GM18867 (cell line): ENCODE measurements around the gene ADGRE2.
"Not testable (repeated sequence)": the region's sequence is repeated elsewhere in the genome, so short reads cannot be mapped to it uniquely, and the experiment has no call there.

Source experiments
- ATAC-seq: cut with Tn5 transposase; IDR thresholded peaks from one replicate; pipeline ENCODE4 v1.9.1; 2021; ENCODE audit warnings: mild to moderate bottlenecking, moderate library complexity; ENCODE audit not compliant: unreplicated experiment

The ADGRE2 gene

DNA sequence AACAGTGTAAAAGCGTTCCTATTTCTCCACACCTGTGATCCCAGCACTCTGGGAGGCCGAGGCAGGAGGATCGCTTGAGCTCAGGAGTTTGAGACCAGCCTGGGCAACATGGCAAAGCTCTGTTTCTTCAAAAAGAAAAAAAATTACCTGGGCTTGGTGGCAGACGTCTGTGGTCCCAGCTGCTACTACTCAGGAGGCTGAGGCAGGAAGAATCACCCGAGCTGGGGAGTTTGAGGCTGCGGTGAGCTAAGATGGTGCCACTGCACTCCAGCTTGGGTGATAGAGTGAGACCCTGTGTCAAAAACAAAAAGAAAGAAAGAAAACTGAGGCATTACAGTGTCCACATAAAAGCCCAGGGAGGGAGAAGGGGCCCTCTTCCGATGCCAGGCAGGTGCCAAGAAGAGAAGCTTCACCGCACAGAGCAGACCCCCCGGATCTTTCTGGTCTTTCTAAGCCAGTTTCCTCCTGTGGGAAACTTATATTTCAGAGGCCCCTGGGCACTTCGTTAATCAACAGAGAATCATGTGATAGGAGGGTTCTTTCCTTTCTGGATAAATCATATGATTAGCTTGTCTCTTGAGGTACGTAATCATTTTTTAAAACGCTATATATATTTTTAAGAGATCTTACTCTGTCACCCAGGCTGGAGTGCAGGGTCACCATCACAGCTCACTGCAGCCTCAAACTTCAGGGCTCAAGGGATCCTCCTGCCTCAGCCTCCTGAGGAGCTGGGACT lies at the start of gene ADGRE2:
Gene ADGRE2 (minus strand): TSS at position 451 of the 736 bp plus-strand sequence. CDS start 1,804 bp downstream, outside the sequence.
- not testable (repeated sequence) for ATAC-seq

DNA sequence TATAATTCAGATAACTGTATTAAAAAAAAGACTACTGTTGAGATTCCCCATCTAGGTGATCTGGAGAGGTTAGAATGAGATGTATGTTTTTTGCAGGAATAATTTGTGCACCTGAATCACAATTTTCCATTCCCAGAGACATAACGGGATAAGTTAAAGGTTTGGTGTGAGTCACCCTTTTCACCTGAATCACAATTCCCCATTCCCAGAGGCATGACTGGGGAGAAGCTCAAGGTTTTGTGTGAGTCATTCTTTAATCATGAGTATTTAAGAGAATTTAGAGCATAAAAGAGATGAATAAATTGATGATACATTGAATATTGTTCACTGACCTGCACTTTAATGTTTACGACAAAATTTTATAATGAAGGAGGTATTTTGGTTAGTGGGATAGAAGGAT lies 47.6 kb upstream of the ADGRE2 start:
- ATAC-seq: no peak

DNA sequence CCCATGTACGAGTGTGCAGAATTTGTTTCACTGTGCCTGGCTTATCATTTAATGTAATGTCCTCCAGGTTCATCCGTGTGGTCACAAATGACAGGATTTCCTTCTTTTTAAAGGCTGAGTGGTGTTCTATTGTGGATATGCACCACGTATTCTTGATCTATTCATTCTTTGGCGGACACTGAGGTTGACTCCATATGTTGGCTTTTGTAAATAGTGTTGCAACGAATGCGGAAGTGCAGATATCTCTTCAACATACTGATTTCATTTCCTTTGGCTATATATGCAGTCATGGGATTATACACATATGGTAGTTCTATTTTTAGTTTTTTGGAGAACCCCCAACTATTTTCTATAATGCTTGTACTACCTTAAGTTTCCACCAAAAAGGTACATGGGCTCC lies 43.6 kb upstream of the ADGRE2 start:
- no peak for ATAC-seq

DNA sequence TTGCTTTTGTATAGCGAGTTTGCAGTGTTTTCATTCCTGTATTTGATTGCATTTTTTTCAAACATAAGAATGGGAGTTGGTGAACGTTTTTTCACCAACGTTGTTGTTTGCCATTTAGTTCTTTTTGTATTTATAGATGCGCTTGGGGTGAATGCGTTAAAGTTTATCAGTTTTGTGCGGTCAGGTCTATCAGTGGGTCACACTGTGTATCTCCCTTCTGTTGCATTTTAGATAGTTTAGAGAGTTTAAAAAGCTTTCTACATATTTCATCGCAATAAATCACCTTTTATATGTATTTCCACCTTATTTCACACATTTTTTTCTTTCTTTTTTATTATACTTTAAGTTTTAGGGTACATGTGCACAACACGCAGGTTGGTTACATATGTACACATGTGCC lies 40.2 kb upstream of the ADGRE2 start:
- ATAC-seq: no peak

DNA sequence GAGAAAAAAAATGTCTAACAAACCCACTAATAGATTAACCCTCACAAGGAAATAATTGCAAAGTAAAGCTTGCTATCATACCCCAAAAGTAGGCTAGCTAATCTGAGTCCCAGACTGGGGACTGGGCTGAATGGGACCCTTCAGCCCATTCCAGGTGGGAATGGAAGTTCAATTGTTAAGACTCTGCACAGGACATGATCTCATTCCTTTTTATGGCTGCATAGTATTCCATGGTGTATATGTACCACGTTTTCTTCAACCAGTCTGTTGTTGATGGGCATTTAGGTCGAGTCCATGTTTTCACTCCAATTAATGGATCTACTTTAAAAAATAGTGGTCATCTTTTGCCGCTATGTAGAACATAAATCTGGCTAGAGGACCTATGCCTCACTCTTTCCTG lies 38.7 kb upstream of the ADGRE2 start:
- ATAC-seq: no peak

DNA sequence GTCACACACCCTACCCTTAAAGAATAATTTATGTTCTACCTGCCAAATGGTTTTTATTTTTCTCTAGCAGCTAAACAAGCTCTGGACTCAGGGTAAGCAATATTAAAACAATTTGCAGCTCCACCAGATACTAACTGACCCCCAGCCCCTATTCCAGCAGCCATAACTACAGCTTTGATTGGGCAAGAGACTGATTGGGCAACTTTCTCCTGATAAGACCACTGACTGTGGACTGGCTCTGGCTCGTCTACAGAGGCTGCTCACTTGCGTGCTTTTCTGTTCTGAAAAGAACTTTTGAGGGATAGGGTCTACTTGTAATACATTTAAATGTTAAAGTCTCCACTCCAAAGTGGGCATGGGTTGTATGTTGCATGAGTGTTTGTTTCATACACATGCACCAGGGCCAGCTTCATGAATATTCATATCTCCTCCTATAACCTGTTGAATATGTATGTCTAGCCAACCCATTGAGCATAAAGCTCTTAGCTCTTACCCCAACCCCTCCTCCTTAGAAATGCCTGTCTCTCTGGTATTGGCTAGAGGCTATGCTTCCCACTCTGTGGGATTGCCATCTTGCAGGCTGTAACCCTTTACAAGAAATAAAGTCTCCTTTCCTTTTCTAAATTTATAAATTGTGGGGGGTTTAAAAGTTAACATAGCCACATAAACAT lies 36.8 kb upstream of the ADGRE2 start:
- no peak for ATAC-seq

DNA sequence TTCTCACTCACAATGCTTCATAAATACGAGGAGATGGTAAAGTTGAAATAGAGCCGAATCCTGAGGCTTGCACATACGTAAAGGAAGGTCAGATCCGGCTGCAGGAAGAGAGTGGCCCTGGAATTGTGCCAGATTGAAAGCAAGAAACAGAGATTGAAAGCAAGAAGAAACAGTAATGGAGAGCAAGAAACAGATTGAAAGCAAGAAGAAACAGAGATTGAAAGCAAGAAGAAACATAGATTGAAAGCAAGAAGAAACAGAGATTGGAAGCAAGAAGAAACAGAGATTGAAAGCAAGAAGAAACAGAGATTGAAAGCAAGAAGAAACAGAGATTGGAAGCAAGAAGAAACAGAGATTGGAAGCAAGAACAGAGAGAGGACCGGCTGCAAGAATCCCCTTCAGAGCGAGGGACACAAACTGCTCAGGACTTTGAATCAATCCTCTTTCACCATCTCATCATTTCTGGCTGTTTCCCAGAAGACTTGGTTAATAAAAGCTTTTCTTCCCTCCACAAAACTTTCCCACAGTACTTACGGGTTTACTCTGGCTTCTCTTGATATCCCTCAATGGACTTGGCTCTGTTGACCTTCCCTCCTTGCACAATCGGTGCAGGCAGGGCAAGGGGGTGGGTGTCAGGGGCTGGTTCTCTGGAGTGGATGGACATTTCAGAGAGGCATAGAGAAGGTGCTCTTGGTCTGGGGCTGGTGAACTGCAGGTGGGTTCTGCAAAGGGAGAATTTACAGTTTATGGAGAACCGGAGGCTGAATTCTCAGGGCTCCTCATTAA lies 31.1 kb upstream of the ADGRE2 start:
- ATAC-seq: no peak

DNA sequence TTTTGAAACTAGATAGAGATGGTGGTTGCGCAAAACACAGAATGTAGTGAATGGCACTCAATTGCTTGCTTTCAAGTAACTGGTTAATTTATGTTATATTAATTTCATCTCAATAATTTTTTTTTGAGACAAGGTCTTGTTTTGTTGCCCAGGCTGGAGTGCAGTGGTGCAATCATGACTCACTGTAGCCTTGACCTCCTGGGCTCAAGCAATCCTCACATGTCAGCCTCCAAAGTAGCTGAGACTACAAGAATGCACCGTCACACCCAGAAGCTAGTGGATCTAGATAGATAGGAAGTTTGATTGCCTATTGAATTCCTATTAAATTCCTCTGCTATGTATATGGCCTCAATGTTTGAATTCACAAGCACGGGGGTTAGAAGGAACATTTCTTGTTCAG lies 26.4 kb upstream of the ADGRE2 start:
- ATAC-seq: no peak

DNA sequence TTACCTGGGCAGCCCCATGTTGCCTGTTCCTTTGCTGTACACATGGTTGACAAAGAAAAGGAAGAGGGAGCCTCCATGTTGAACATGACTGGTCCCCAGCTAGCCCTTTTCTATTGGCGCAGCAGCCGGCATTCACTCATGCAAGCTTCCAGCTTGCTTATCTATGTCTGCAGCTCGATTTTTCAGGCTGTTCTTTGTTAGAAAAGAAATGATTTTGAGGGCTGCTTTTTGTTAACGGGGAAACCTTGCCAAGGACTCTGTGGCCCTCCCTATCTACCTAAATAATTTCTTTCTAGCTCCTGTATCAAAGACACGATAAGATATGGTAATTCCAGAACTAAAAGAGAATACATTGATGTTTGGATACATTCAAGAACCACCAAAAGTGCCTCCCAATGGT lies 20.4 kb upstream of the ADGRE2 start:
- ATAC-seq: no peak

DNA sequence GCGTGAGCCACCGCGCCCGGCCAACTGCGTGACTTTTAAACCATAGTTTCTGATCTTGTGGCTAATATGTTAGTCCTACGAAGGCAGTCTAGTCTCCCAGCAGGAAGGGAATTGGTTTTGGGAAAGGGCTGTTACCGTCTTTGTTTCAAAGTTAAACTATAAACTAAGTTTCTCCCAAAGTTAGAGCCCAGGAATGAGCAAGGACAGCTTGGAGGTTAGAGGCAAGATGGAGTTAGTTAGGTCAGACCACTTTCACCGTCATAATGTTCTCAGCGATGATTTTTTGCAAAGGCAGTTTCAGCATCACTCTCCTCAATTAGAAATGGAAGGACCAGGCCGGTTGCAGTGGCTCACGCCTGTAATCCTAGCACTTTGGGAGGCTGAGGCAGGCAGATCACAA lies 17.7 kb upstream of the ADGRE2 start:
- no peak for ATAC-seq

DNA sequence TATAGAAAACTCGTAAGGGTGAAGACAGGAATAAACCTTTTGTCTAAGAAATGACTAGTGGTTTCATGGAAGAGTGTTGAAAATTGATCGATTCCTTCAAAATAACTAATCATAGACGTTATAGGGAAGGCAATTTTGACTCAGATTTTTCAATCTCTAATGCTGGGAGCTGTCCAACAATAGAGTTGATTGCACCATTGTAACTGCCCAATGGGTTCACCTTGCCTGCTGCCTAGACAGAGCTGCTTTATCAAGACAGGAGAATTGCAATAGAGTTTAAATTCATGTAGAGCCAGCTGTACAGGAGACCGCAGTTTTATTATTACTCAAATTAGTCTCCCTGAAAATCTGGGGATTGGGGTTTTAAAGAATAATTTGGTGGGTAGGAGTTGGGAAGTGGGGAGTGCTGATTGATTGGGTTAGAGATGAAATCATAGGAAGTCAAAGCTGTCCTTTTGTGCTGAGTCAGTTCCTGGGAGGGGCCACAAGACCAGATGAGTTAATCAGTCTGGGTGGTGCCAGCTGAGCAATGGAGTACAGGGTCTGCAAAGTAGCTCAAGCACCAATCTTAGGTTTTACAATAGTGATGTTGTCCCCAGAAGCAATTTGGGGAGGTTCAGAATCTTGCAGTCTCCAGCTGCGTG lies 16.8 kb upstream of the ADGRE2 start:
- no peak for ATAC-seq

DNA sequence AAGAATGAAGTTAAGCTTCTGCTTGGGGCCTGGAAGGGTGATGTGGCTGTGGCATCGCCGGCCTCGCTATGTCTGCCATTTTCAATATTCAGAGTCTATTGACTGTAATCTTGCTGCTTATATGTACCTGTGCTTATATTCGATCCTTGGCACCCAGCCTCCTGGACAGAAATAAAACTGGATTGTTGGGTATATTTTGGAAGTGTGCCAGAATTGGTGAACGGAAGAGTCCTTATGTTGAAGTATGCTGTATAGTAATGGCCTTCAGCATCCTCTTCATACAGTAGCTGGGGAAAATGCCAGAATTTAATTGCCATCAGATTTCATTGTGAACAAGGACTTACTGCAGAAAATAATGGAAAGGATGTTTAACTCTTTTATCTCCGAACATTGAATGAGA lies 13.9 kb upstream of the ADGRE2 start:
- ATAC-seq: not testable (repeated sequence)

DNA sequence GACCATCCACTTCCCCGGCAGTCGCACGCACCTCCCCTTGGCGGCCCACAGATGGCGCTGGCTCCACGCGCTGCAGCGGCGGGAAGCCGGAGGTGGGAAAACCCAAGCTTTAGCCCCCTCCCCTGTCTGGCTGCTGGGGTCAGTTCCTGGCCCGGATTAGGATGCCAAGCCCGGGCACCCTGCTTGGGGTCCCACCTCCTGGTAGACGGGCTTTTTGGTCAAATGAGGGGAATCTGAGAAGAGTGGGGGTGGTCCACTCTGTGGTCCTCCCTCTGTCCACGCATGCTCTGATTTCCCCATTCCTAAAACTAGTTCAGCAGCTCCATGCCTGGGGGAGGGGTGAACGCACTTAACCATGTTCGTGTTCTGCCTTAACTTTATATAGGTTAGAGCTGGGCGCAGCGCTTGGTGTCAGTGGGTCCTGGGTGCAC lies 8.1 kb upstream of the ADGRE2 start:
- no peak for ATAC-seq

DNA sequence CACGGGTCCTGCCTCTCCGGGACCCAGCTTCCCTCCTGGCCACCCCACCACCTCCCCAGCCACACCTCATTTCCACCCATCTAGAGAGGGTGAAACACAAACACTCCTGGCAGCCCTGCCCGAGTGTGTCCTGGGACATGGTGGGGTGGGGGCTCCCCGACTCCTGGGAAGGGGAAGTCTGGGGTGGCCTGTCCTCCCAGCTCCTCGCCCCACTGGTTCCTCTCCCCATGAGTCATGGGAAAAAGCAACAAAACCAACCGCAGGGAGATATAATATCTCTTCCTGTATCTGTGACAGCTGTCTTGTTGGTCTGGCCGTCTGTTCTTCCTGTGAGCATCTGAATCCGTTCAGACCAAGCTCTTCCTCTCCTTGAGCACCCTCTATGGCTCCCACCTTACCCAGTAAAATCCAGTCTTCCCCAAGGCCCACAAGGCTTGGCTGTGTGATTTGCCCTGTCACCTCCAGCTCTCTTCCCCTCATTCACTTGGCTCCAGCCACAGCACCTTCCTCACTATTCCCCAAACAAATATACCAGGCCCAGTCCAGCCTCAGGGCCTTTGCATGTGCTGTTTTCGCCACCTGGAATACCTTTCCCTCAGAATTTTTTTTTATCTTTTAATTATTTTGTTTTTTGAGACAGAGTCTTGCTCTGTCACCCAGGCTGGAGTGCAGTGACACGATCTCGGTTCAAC lies 6.9 kb upstream of the ADGRE2 start:
- not testable (repeated sequence) for ATAC-seq

DNA sequence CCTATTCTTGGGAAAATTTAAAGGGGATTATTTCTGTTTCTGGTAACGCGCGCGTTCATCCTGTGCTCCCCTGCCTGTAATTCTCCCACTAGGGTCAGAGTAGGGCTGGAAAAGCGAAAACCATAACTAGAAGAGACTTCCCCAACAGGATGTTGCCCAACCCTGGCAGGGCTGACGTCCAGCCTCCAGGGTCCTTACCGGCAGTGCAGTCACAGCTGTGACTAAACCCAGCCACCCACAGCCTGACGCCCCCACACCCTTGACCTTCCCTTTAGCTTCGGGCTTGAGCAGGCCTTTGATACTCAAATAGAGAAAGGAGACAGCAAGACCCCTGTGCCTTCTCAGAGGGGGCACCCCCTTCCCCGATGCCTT lies 6.4 kb upstream of the ADGRE2 start:
- not testable (repeated sequence) for ATAC-seq

DNA sequence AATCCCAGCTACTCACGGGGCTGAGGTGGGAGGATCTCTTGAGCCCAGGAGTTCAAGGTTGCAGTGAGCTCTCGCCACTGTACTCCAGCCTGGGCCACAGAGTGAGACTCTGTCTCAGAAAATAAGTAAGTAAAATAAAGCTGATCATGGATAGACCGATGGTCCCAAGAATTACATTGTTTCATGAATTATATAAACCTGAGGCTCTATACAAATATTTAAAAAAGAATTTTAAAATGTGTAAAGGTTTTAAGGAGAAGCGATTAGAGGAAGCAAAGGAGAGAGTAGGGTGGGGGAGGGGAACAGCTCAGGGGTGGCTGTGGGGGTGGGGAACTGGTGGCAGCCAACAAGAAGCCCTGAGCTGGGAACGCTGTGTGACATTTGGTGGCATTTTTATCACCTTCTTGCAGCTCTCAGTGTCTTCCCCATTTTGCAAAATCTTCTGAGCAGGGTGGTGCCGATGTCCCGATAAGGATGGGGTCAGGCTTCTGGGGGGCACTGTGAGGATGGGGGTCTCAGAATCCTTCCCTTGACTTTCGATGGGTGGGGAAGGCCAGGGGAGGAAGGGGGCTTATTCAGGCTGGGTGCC lies 5.1 kb upstream of the ADGRE2 start:
- not testable (repeated sequence) for ATAC-seq

DNA sequence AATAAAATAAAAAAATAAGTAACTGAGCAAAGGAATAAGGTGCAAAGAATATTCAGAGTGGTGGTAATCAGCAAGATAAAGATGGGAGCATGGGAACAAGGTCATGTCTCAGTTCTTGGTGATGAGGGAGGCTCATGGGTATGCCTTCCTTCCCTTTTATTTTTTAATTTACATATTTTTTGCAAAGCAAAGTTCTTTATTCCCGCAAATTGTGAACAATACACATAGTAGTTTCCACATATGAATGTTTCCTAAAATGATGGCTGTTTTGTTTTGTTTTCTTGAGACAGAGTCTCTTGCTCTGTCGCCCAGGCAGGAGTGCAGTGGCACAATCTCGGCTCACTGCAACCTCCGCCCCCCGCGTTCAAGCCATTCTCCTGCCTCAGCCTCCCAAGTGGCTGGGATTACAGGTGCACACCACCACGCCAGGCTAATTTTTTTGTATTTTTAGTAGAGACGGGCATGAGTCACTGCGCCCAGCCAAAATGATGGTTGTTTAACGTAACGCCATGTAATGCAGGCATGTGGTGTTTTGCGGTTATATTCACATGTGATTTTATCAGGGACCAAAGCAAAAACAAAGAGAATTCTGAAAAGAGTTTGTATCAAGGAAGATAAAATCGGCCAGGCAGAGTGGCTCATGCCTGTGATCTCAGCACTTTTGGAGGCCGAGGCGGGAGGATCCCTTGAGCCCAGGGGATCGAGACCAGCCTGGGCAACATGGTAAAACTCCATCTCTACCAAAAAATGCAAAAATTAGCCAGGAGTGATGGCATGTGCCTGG lies 4.5 kb upstream of the ADGRE2 start:
- no peak for ATAC-seq

DNA sequence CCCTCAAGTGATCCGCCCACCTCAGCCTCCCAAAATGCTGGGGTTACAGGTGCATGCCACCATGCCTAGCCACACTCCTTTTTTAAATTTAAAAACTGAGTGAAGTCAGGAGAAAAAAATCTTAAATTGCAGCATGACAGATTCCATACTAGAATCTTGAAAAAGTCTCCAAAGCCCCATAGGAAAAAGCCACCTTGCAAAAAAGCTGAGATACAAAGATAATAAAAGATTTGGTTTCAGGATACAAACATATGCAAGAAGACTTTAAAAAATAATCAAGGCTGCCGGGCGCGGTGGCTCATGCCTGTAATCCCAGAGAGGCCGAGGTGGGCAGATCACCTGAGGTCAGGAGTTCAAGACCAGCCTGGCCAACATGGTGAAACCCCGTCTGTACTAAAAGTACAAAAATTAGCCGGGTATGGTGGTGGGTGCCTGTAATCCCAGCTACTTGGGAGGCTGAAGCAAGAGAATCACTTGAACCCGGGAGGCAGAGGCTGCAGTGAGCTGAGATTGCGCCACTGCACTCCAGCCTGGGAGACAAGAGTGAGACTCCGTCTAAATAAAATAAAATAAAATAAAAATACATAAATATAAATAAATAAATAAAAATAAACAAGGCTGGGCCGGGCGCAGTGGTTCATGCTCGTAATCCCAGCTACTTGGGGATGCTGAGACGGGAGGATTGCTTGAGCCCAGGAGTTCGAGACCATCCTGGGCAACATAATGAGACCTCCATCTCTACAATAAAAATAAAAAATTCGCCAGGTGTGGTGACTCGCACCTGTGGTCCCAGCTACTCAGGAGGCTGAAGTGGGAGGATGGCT lies 3.6 kb upstream of the ADGRE2 start:
- ATAC-seq: not testable (repeated sequence)
